Heart left ventricle (tissue), 13 donors: ENCODE measurements around the gene RNF145.

Experiments
- POLR2A ChIP-seq, 2 donors: fragments of 450-650 bp; IDR thresholded peaks; one replicate each; pipeline ENCODE4 v1.6.1; 2017; ENCODE audit warnings: antibody characterized with exemption in 2 of 2, mild to moderate bottlenecking in 2 of 2, moderate library complexity in 2 of 2
- TF ChIP-seq, protein P1 (sequence below), 12 donors: fragments of 200-600 bp; sonication (generic) in 4 of 12; IDR thresholded peaks; one replicate each; pipeline versions ENCODE4 v1.5.0 to v1.8.0; 2018 to 2022; ENCODE audit warnings: antibody characterized with exemption in 12 of 12, mild to moderate bottlenecking in 5 of 12
- donor health status: ischemic (EF 13 %, LVEDD 7.1; RV severe dilation, severe dysfunction).
- donor health status: DM: no; HTN: yes; CAD: no.
- donor health status: DM: no; HTN: no; CAD: no.
- donor health status: ischemic (EF 25% LVEDD 6.9; RV normal size, moderate dysfunction).
- donor health status: ischemic (EF 25% LVEDD 5.7; RV mildly dilated, moderate dysfunction).
- donor health status: ischemic (EF 35%, LVEDD 5.7; RV mildly dilated, moderate dysfunction).
- donor health status: nonischemic (EF 11% LVEDD 7.7; RV severe dilation, severe dysfunction).
- donor health status: DM: yes; HTN: yes; CAD: no.
- donor health status: PGD.
- donor health status: ischemic (EF 29% LVEDD 5.4; RV normal size, mild dysfunction).
- donor health status: nonischemic (EF 23%, LVEDD 6.1; RV moderate dilation, normal function).

DNA sequence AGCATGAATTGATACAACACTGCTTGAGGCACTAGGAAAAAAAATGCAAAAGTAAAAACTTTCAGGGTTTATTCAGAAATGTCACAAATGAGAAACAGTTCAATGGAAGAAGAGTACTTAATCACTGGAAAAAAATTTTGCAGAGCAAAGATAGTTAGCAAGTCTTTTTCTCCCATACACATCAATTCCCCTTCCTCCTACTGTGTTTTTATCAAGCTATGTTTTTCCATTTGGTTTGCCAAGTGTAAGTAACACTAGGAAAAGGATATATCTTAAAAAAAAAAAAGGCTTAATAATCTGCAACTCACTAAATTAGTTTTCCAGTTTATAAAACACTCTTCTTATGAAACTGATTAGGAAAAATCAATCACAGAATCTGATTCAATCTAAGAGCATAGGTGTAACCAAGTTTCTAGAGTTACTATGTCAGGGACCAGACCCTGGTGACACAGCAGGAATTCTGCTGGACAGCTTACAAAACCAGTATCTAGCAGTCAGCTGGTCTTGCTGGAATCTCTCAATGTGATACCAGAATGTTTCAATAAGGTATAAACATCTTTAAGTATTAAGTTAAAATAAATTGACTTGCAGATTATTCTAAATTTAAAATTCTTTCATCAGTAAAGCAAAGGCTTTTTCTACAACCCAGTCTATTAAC is 34.7 kb downstream of the RNF145 start:
- no peak for TF ChIP-seq POLR2A (IDR thresholded peaks at IDR 0.05)
- TF ChIP-seq, protein P1, sequence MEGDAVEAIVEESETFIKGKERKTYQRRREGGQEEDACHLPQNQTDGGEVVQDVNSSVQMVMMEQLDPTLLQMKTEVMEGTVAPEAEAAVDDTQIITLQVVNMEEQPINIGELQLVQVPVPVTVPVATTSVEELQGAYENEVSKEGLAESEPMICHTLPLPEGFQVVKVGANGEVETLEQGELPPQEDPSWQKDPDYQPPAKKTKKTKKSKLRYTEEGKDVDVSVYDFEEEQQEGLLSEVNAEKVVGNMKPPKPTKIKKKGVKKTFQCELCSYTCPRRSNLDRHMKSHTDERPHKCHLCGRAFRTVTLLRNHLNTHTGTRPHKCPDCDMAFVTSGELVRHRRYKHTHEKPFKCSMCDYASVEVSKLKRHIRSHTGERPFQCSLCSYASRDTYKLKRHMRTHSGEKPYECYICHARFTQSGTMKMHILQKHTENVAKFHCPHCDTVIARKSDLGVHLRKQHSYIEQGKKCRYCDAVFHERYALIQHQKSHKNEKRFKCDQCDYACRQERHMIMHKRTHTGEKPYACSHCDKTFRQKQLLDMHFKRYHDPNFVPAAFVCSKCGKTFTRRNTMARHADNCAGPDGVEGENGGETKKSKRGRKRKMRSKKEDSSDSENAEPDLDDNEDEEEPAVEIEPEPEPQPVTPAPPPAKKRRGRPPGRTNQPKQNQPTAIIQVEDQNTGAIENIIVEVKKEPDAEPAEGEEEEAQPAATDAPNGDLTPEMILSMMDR (IDR thresholded peaks at IDR 0.05), result no peak
